ENCODE measurements around the gene BLOC1S4. TPM values are rescaled to one million over a fixed set of nuclear protein-coding genes. Genes with fewer than 3 reads are reported as not detected.

BLOC1S4 gene
- total RNA-seq, 1 experiment from 2014 or later, result 14.9 TPM

DNA sequence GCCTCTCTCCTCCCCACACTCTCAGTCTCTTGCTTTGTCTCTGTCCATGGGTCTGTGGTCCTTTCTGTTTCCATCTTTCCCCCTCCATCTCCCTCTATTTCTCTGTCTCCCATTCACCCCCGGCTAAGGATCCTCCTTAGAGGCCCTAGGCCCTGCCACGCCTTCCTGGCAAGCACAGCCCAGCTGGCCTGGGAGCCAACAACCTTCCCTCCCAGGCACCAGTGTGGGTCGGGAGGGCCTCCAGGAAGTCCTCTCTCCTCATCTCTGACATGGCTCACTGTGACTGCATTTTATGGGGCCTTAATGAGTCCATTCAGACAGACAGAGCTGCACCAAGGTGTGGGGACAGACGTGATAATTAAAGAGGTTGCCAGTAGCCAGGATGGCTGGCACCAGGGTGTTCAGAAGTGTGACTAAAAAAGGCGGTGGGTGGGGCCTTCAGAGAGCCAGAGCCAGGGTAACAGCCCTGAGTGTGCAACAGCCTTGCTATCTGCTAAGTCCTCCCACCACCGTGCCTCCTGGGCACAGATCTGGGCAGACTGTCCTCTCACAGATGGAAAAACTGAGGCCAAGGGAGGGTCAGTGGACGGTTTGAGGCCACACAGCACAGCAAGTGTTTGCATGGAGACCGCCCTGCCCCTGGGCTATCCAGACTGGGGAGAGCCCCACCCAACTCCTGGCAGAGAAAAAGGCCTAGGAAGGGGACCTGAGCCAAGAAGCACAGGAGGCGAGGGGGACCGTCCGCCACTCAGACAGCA, 31.5 kb downstream of the BLOC1S4 start:
- H2AFZ ChIP-seq (ENCODE audit: low read length), result no peak overlapping the region
- no peak overlapping the region for H2BK5ac ChIP-seq (ENCODE audit: insufficient read length, low read length)
- H3K4me1 Mint-ChIP-seq, result peaks cover 2 to 13% of the 10 kb centered on the region in 2 experiments; a peak in 3 of 4 replicates
- H3K27ac Mint-ChIP-seq, result peak overlapping the region in 1 of 3 experiments; percentile 63; a peak in 1 of 7 replicates
- H3K4me2 ChIP-seq (ENCODE audit: insufficient read depth, insufficient read length, low read length), result no peak overlapping the region
- no peaks in the 10 kb centered on the region for H3K79me2 ChIP-seq (ENCODE audit: insufficient read depth, low read length)
- no peak overlapping the region for H4K91ac ChIP-seq (ENCODE audit: insufficient read length, low read depth, low read length)
- H3K4ac ChIP-seq (ENCODE audit: low read depth, low read length), result no peak overlapping the region
- H2BK20ac ChIP-seq (ENCODE audit: low read depth, low read length, poor library complexity, severe bottlenecking), result no peak overlapping the region
- no peak overlapping the region for H3K18ac ChIP-seq (ENCODE audit: insufficient read length, low read depth, low read length)
- no peaks in the 10 kb centered on the region for H3K9me3 ChIP-seq (ENCODE audit: control insufficient read depth, low read depth, low read length)
- H3K23me2 ChIP-seq (ENCODE audit: insufficient read length, low read depth, low read length, poor library complexity, severe bottlenecking), result no peaks in the 10 kb centered on the region
- DNase-seq, result no peak
- no peaks in the 10 kb centered on the region for H3K79me1 ChIP-seq (ENCODE audit: insufficient read depth, low read depth, low read length, poor library complexity, severe bottlenecking)
- WGBS (ENCODE audit: extremely low coverage, insufficient read length, low lambda C conversion rate), result no CpG with 5 or more reads among the region's 11 CpGs
- no peak overlapping the region for H2BK120ac ChIP-seq (ENCODE audit: low read depth, low read length, poor library complexity, severe bottlenecking)
- H4K20me1 ChIP-seq (ENCODE audit: control insufficient read depth, insufficient read depth, insufficient read length), result peaks cover 2% of the 10 kb centered on the region
- no peak overlapping the region for H2BK15ac ChIP-seq (ENCODE audit: low read depth, low read length)
- H3T11ph ChIP-seq (ENCODE audit: low read length), result no peak overlapping the region
- no peaks in the 10 kb centered on the region for H3K36me3 Mint-ChIP-seq (ENCODE audit: insufficient read depth in 1 of 3, low read depth in 3 of 3)
- H3K27me3 ChIP-seq (ENCODE audit: insufficient read depth, low read length), result no peaks in the 10 kb centered on the region
- no peak overlapping the region; the same call in 1 of the 2 replicates for H3K14ac ChIP-seq (ENCODE audit: insufficient read depth, low read length)
- H2AK5ac ChIP-seq (ENCODE audit: insufficient read length, low read length), result no peak overlapping the region
- H3K56ac ChIP-seq (ENCODE audit: insufficient read length, low read depth, low read length), result no peak overlapping the region
- no peak overlapping the region for H4K8ac ChIP-seq (replicated peaks; ENCODE audit: insufficient read length, low read depth, low read length)
- no peak overlapping the region for H4K5ac ChIP-seq (ENCODE audit: insufficient read length, low read depth, low read length)
- no peaks in the 10 kb centered on the region; the same call in 1 of the 2 replicates for H3K27me3 Mint-ChIP-seq (ENCODE audit: low read depth)
- H3K9ac ChIP-seq (ENCODE audit: extremely low read depth, insufficient read length, low read length), result no peak overlapping the region
- no peaks in the 10 kb centered on the region; a peak in 1 of 5 replicates for H3K9me3 Mint-ChIP-seq
- no peak for TF ChIP-seq CTCF (conservative IDR thresholded peaks at IDR 0.05)
- H3K23ac ChIP-seq (ENCODE audit: insufficient read length, low read depth, low read length), result no peak overlapping the region
- H3K4me1 ChIP-seq (ENCODE audit: insufficient read depth, low read length), result no peaks in the 10 kb centered on the region
- H2BK12ac ChIP-seq (ENCODE audit: insufficient read length, low read depth, low read length), result no peak overlapping the region
- no peak overlapping the region; a peak in 1 of 5 replicates for H3K4me3 Mint-ChIP-seq
- H3K27ac ChIP-seq (ENCODE audit: insufficient read length, low read depth, low read length), result no peak overlapping the region
